NCI-H2171 (cell line): ENCODE data around the gene SENP6.
"Not testable (repeated sequence)": the region's sequence is repeated elsewhere in the genome, so short reads cannot be mapped to it uniquely, and the experiment has no call there.

ENCODE experiments used
- DNase-seq: peaks from one replicate; lab custom pipeline; 2025; lab: John Stamatoyannopoulos, UW

The SENP6 gene

GRCh38 chr6:75609639-75610590 lies 8.2 kb downstream of the SENP6 start:
- DNase-seq, result no peak

DNA sequence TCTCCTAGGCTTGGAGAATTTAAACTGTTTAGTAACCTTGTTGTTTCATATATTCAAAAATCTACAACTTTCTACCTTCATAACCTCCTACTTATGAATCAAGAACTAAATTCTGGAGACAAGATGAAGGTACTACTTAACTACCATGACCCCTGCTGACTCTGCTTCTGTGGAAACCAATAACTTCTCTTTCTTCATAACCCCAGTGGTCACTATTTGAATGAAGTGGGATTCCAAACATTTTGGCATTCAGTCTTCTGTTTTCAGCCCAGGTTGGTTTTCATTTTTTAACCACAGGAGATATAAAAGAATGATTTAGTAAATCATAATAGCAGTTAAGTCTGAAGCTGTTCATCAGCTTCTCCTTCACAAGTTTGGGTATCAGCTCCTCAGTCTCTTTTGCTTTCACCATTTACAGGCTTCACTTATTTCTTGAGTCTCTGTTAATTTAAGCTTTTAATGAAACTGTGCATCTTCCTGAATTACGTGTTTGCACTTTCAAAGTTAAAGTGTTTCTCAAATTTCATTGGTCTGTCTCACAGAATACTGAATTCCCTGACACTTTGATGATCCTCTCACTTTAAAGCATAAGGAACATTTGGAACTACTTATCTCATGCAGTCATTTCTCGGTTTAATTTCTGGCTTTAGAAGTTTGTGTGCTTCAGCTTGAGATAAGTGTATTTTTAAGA lies 9.5 kb downstream of the SENP6 start:
- DNase-seq, result no peak

DNA sequence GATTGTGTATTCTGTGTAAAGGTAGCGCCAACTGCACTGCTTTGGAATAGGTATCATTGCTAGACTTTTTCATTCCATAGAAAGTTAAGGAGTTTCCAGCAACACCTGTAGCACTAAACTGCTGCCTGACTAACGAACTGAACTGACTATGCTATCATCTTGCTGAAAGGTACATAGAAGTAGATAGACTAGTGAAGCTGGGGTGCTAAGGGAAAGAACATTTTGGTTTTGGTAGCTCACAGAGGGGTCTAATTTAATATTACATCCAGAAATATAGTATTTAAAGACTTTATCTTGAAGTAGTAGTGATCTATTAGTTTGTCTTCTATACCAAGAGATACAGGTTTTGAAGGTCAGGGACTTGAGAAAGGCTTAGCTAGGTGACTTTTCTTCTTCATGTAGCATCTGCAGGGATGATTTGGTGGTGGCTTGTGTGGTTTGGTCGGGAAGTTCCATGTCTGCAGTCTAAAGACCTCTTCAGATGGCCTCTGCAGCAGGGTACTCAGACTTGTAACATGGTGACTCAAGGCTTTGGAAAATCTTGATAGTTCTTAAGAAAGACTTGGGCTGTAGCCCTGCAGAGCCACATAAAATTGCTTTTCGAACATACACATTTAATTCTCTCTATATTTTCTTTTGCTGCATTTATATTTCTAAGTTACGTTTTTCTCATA lies 10.2 kb downstream of the SENP6 start:
- DNase-seq, result no peak

DNA sequence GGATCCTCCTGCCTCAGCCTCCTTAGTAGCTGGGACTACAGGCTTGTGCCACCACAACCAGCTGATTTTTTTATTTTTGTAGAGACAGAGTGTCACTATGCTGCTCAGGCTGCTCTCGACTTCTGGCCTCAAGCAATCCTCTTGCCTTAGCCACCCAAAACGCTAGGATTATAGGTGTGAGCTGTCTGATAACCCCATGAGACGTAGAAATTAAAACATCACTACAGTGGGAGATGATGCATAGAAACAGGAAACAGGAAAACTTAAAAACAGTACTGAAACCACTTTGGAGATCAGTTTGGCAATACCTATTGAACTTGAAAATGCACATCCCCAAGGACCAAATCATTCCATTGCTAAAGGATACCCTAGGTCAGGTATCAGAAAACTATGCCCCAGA lies 10.8 kb downstream of the SENP6 start:
- DNase-seq, result no peak

- no peak for DNase-seq
Observed at GRCh38 chr6:75613056-75613501, 11.4 kb downstream of the SENP6 start.

GRCh38 chr6:75618437-75618836 lies 16.8 kb downstream of the SENP6 start:
- DNase-seq, result no peak

GRCh38 chr6:75619230-75619899 lies 17.7 kb downstream of the SENP6 start:
- DNase-seq, result no peak

- DNase-seq, result no peak
Observed at GRCh38 chr6:75620381-75621304, 19.0 kb downstream of the SENP6 start.

- no peak for DNase-seq
Observed at GRCh38 chr6:75621846-75622245, 20.2 kb downstream of the SENP6 start.

DNA sequence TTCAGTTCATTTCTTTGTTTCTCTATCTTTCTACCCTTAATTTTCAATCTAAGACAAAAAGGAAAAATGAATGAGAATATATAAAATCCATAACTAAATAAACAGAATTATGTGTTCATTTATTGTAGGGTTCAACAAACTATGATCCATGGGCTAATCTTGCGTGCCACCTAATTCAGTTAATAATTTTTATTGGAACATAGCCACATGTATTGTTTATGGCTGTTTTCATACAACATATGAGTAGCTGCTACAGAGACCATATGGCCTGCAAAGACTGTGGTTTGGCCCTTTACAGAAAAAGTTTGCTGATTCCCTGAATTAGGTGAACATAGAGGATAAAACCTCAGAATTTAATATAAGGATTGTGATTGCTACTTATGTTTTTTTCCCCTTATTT lies 21.8 kb downstream of the SENP6 start:
- no peak for DNase-seq

DNA sequence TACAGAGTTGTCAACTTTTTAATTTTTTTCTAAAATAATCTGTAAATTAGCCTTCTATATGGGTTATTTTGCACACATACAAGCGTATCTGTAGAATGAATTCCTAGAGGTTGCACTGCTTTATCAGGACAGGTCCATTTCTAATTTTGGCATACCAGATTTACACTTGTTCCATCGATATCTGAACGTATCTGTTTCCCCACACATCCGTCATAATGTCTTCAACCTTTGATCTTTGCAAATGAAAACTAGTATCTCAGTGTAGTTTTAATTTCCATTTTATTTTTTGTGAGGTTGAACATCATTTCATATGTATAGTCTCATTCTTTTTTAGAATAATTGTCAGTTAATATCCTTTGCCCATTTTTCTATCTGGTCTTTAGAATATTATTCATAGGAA lies 22.7 kb downstream of the SENP6 start:
- no peak for DNase-seq

DNA sequence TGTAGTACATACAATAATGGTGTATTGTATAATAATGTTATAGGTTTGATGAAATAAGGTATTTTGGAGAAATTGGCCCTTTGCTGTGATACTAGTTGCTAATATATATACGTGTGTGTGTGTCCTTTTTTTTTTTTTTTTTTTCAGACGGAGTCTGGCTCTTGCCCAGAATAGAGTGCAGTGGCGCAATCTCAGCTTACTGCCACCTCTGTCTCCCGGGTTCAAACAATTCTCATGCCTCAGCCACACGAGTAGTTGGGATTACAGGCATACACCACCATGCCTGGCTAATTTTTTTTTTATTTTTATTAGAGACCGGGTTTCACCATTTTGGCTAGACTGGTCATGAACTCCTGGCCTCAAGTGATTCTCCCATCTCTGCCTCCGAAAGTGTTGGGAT lies 23.3 kb downstream of the SENP6 start:
- no peak for DNase-seq

GRCh38 chr6:75626561-75626960 lies 24.9 kb downstream of the SENP6 start:
- no peak for DNase-seq

DNA sequence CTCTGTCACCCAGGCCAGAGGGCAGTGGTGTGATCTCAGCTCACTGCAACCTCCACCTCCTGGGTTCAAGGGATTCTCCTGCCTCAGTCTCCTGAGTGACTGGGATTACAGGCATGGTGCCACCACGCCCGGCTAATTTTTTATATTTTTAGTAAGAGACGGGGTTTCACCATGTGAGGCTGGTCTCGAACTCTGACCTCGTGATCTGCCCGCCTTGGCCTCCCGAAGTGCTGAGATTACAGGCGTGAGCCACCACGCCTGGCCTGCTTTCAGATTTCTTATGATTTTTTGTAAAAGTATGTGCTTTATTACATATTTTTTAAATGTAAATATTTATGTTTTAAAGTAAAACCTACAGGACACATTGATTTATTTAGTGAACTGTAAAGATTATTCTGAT lies 26.0 kb downstream of the SENP6 start:
- not testable (repeated sequence) for DNase-seq

DNA sequence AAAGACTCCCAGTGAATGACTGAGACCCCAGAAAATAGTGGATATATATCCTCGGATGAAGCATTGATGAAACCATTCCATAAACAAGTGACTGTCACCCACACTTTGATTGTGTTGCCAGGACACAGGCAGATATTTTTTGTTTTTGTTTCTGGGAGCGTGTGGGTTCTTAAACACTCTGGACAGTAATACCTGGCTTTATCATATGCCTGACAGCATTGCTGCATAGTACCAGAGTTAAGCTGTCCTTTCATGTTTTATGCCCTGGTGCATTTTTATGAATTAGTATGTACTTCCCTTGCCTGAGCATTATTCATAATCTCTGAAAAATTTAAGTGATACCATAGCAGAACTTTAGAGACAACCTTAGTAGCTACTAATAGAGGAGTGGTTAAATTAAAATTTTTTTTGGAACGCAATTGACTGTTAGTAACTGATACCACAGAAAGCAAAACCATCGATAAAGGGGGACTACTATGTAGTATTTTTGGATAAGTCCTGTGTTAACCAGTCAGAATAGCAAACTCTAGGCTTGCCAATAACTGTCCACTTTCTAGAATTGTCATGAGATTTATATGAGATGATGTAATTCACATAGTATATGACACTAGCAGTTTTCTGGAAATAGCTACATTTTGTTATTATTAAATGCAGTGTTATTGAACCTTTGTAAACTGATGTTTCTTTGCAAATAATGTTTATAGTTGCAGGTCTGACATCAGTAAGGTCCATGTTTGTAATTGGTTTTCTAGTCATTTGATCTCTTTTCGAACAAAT lies 30.4 kb downstream of the SENP6 start:
- DNase-seq, result no peak

GRCh38 chr6:75633045-75633444 lies 31.4 kb downstream of the SENP6 start:
- DNase-seq, result no peak

DNA sequence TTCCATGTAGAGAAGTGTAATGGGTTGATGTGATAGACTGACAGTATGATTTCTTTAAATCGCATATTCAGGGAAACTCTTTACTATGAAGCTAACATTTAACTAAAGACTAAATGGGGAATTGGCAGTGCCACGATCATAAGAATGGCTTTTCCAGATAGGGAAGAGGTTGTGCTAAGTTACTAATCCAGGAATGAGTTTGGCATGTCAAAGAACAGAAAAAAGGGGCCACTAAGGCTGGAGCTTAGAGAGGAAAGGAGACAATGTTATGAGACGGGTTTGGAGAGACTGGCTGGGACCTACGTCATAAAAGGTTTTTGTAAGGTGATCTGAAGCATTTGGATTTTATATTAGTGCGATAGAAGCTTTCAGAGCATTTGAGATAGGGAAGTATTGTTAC lies 40.6 kb downstream of the SENP6 start:
- DNase-seq, result no peak

GRCh38 chr6:75643173-75643572 lies 41.5 kb downstream of the SENP6 start:
- no peak for DNase-seq

DNA sequence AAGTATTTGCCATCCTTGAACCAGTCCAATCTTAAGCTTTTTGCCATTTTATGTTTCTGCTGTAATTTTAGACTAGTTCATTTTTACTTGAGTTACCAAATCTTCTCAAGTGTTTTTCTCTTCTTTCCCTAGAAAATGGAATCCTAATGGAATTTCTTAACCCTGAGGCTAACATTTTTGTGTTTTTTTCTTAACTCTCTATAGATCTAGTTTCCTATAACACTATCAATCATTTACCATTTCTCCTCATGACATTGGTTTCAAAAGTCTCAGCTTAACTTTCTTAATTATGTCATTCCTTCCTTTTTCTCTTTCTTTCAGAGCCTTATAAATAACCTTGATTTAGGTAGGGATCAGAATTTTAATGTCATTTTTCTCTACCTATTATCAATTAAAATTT lies 54.8 kb downstream of the SENP6 start:
- no peak for DNase-seq

DNA sequence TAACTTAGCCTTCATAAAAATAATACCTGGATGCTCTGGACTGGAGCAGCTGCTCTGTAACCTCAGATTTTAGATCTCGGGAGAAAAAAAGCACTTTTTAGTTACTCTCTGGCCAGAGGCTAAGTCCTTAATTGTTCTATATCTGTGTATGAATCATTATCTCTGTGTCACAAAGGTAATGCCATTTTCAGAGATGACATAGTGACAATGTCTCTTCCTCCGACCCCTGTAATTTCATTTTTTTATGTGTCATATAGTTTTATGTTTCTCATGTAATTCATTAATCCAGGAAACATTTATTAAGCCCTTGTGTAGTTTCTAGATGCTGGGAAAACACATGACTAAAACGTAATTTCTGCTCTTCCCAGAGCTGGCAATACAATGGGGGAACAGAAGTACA lies 55.6 kb downstream of the SENP6 start:
- no peak for DNase-seq
